ENCODE measurements around the gene BMP6. TPM values are rescaled to one million over a fixed set of nuclear protein-coding genes. Genes with fewer than 3 reads are reported as not detected.

Gene BMP6
- total RNA-seq, 1 donor from 2014 or later: 0.44 TPM

DNA sequence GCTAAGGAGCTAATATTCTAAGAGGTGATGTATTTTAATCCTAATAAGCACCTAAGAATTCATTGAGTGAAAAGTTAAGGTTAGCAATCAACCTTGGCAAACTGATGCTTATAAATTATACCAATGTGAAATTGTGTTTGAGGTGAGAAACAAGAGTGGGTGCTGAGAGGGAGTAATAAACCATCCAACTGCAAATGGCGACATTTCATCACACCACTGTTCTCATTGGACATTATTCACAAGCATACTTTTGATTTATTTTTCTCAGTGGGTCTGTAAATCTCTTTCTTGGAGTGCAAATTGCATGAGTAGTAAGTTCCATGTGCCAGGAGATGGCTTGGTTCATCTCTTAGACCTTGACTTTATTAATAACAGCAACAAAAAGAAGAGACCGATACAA lies 71.5 kb downstream of the BMP6 start:
- H3K27me3 Mint-ChIP-seq (ENCODE audit: low read depth): peaks cover 4% of the 10 kb centered on the region
- TF ChIP-seq, protein P1, sequence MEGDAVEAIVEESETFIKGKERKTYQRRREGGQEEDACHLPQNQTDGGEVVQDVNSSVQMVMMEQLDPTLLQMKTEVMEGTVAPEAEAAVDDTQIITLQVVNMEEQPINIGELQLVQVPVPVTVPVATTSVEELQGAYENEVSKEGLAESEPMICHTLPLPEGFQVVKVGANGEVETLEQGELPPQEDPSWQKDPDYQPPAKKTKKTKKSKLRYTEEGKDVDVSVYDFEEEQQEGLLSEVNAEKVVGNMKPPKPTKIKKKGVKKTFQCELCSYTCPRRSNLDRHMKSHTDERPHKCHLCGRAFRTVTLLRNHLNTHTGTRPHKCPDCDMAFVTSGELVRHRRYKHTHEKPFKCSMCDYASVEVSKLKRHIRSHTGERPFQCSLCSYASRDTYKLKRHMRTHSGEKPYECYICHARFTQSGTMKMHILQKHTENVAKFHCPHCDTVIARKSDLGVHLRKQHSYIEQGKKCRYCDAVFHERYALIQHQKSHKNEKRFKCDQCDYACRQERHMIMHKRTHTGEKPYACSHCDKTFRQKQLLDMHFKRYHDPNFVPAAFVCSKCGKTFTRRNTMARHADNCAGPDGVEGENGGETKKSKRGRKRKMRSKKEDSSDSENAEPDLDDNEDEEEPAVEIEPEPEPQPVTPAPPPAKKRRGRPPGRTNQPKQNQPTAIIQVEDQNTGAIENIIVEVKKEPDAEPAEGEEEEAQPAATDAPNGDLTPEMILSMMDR (conservative IDR thresholded peaks at IDR 0.05): no peak
- DNase-seq (ENCODE audit: low read depth, low spot score): no peak
- no peaks in the 10 kb centered on the region for H3K4me1 Mint-ChIP-seq
- H3K27ac Mint-ChIP-seq (ENCODE audit: unreplicated experiment): no peak overlapping the region
- H3K9me3 Mint-ChIP-seq: no peaks in the 10 kb centered on the region
- no peaks in the 10 kb centered on the region for H3K36me3 Mint-ChIP-seq (ENCODE audit: low read depth)
- H3K4me3 Mint-ChIP-seq: no peak overlapping the region

DNA sequence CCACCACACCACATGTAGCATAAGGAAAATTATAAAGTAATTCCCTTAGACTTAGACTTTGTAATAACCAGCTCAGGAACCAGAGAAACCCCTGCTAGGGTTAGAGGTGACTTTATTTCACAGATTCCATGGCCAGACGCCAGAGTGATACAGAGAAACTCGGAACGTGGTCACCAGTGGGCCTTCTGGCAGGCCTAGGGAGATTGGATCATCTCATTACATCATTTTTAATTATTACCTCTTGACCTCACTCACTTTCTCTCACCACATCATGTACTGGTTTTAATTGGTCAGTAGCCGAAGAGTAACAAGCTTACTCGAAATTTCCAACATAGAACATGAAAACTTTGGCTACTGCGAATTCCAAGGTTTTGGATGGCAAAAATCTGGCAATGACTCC lies 72.9 kb downstream of the BMP6 start:
- Mint-ChIP-seq H3K9me3 (no peaks in the 10 kb centered on the region), H3K27ac (ENCODE audit: unreplicated experiment) (no peak overlapping the region), H3K4me3 (no peak overlapping the region), H3K4me1 (no peaks in the 10 kb centered on the region), H3K36me3 (ENCODE audit: low read depth) (no peaks in the 10 kb centered on the region), H3K27me3 (ENCODE audit: low read depth) (peaks cover 4% of the 10 kb centered on the region)
- no peak for DNase-seq (ENCODE audit: low read depth, low spot score)
- TF ChIP-seq, protein P1 (conservative IDR thresholded peaks at IDR 0.05): no peak

DNA sequence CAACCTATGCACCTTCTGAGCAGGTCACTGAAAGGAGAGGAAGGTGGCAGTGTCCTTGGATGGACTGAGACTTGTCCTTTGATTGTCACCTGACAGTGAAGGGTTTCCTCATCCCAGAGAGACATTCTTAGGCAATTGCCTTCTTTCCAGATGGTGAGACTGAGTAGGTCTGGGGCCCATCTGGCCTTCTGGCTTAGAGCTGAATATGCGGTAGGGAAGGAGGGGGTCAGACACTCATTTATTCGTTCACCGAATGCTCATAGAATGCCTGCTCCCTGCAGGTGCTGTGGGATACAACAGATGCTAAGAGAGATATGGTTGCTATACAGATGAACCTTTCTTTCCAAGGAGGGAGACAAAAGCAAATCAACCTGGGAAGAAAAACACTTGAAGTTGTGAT lies 76.8 kb downstream of the BMP6 start:
- no peak for DNase-seq (ENCODE audit: low read depth, low spot score)
- TF ChIP-seq, protein P1 (conservative IDR thresholded peaks at IDR 0.05): no peak
- H3K27ac Mint-ChIP-seq (ENCODE audit: unreplicated experiment): no peak overlapping the region
- no peaks in the 10 kb centered on the region for H3K27me3 Mint-ChIP-seq (ENCODE audit: low read depth)
- H3K4me1 Mint-ChIP-seq: peaks cover 6% of the 10 kb centered on the region
- H3K4me3 Mint-ChIP-seq: no peak overlapping the region
- H3K36me3 Mint-ChIP-seq (ENCODE audit: low read depth): no peaks in the 10 kb centered on the region
- no peaks in the 10 kb centered on the region for H3K9me3 Mint-ChIP-seq

DNA sequence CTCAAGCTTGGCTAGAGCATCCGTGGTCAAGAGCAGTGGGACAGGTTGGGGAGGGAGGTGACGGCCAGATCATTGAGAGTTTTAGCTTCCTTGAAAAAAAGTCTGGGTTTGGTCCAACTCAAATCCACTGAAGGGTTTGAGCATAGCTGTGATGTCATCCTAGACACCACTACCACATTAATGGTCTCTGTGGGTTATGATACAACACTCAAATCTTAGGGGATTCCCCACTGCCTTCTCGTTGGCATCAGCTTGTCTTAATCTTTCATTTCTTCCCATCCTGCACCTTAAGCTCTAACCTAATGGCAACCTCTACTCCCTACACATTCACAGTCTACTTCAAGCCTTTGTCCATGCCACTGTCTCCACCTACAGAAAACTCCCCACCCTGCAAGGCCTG lies 77.3 kb downstream of the BMP6 start:
- no peaks in the 10 kb centered on the region for H3K27me3 Mint-ChIP-seq (ENCODE audit: low read depth)
- H3K27ac Mint-ChIP-seq (ENCODE audit: unreplicated experiment): no peak overlapping the region
- H3K9me3 Mint-ChIP-seq: no peaks in the 10 kb centered on the region
- TF ChIP-seq, protein P1 (conservative IDR thresholded peaks at IDR 0.05): no peak
- H3K4me3 Mint-ChIP-seq: no peak overlapping the region
- H3K36me3 Mint-ChIP-seq (ENCODE audit: low read depth): no peaks in the 10 kb centered on the region
- DNase-seq (ENCODE audit: low read depth, low spot score): no peak
- peaks cover 6% of the 10 kb centered on the region for H3K4me1 Mint-ChIP-seq

DNA sequence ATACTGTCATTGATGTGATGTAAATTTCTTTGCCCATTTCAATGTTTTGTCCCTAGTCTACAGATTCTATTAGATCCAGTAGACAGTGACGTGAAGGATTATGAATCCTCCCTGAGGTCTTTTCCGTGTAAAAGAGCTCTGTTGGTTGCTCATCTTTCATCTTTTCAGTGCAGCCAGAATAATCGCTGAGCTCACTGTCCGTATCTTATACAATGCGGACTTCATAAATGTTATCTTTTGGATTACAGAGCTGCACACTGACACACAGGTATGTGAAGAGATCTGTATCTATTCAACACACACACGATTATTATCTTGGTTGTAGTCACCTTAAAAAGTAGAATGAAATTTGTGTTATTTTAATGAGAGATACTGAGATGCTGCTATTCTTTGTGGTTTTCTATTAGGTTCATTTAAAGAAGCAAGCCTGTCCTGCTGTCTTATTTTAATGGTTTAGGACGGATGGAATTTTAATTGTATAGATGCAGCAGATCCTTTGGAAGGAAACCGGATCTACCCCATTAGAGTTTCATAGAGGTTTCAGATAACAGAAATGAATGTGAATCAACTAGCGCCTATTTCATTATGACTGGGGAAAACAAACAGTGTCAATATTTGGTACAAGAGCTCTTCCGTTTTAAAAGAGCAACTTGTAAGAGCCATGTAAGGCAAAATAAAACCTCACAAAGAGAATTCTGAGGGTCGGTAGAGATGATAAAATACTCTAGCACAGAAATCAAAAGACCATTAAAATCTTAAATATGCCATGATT lies 79.4 kb downstream of the BMP6 start:
- H3K4me1 Mint-ChIP-seq: peaks cover 6% of the 10 kb centered on the region
- H3K36me3 Mint-ChIP-seq (ENCODE audit: low read depth): no peaks in the 10 kb centered on the region
- no peaks in the 10 kb centered on the region for H3K9me3 Mint-ChIP-seq
- H3K4me3 Mint-ChIP-seq: no peak overlapping the region
- TF ChIP-seq, protein P1 (conservative IDR thresholded peaks at IDR 0.05): no peak
- no peak for DNase-seq (ENCODE audit: low read depth, low spot score)
- H3K27ac Mint-ChIP-seq (ENCODE audit: unreplicated experiment): no peak overlapping the region
- H3K27me3 Mint-ChIP-seq (ENCODE audit: low read depth): no peaks in the 10 kb centered on the region
